AG09309 (cell line): ENCODE results near the gene RPS6KL1.

ENCODE experiments used
- DNase-seq: peaks from one replicate; pipeline ENCODE4 v3.0.0-alpha.2; 2010; ENCODE audit warnings: low read depth
- H3K4me3 ChIP-seq: 2 replicates; pipeline ENCODE4 v1.5.1; 2011; ENCODE audit warnings: mild to moderate bottlenecking, low read depth, low read length, moderate library complexity; ENCODE audit not compliant: control insufficient read depth
- CTCF ChIP-seq: IDR thresholded peaks from 2 replicates; pipeline ENCODE4 v1.5.1; 2011; ENCODE audit warnings: mild to moderate bottlenecking, low read depth, low read length, inconsistent platforms; ENCODE audit not compliant: insufficient read depth, control insufficient read depth; ENCODE audit errors: missing control alignments

The RPS6KL1 gene

GRCh38 chr14:74942608-74943007 is 19.5 kb upstream of the RPS6KL1 start:
- no peak for DNase-seq
- no peak overlapping the region for H3K4me3 ChIP-seq
- TF ChIP-seq CTCF, result no peak

GRCh38 chr14:74942181-74942580 is 19.1 kb upstream of the RPS6KL1 start:
- TF ChIP-seq CTCF, result no peak

GRCh38 chr14:74941676-74942097 is 18.6 kb upstream of the RPS6KL1 start:
- H3K4me3 ChIP-seq, result no peak overlapping the region
- DNase-seq, result no peak
- no peak for TF ChIP-seq CTCF

More at GRCh38 chr14:74942181-74942580, 19.1 kb upstream of the RPS6KL1 start:
- no peak for DNase-seq
- H3K4me3 ChIP-seq, result no peak overlapping the region

GRCh38 chr14:74940956-74941565 is 18.0 kb upstream of the RPS6KL1 start:
- TF ChIP-seq CTCF, result no peak
- DNase-seq, result no peak
- H3K4me3 ChIP-seq, result no peak overlapping the region

GRCh38 chr14:74938531-74939495 is 15.8 kb upstream of the RPS6KL1 start:
- no peak overlapping the region for H3K4me3 ChIP-seq
- no peak for TF ChIP-seq CTCF
- no peak for DNase-seq

- no peak for DNase-seq
- no peak for TF ChIP-seq CTCF
- no peak overlapping the region for H3K4me3 ChIP-seq
Measured at GRCh38 chr14:74937171-74937570, 14.1 kb upstream of the RPS6KL1 start.
